Measurements from ENCODE around the gene VAPA.

Gene VAPA

DNA sequence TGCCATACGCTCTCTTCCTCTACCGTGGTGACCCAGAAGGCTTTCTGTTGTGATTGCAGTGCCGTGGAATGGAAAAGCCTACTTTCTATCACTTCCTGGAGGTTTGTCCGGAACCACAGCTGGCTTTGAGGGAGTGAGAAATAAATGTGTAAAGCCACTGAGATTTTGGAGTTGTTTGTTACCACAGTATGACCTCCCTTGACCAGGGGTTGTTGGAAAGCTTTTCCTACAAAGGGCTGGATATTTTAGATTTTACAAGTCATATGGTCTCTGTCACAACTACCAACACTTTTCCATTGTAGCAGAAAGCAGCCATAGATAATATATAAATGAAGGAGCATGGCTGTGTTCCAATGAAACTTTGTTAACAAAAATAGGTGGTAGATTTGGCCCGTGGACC, 70.3 kb downstream of the VAPA start:
- DNase-seq = no peak

DNA sequence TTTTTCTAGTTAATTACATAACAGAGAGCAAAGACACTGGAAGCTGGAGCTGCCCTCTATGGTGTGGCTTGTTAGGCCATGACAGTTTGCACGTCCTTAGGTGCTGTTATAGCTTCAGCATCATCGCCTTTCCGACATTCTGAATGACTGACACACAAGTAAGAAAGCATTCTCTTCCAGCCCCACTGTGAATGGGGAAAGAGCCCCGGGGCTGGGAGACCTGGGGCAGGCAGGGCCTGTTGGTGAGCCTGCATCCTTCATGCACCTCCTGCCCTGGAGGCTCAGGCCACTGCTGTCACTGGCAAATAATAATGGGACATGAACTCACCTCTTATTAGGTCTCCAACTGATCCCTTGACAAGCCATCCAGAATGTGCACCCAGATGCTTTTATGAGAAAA, 71.8 kb downstream of the VAPA start:
- no peak for DNase-seq

DNA sequence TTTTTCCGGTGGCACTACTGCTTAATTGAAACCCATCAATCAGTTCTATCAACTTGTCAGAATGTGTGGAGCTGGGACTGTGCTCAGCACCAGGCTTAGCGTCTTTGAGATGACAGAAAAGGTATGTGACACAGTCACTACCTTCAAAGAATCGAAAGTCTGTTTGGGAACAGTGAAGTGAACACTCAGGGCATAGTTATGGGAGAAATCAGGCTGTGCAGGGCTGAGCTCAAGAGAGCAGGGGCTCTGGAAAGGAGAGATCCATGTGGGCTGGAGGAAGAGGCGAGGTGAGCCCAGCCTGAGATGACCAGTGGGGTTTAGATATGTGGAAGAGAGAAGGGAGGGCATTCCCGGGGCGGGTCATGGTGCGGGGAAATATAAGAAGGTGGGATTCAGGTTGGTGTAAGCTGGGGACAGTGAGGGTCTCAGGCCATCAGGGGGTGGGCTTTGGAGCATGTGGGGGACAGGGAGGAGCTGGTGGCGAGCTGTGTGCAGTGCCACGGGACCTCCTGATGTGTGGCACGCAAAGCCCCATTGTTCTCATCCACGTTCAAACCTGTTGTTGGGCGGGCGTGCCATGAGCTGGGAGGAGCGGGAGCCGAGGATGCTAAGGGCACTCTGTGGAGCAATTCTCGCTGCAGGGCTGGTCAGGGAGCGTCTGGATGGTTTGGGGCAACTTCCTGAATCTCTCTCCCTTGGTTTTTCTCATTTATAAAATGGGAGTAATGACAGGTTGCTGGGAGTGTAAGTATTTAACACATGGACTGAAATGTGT, 72.5 kb downstream of the VAPA start:
- no peak for DNase-seq

DNA sequence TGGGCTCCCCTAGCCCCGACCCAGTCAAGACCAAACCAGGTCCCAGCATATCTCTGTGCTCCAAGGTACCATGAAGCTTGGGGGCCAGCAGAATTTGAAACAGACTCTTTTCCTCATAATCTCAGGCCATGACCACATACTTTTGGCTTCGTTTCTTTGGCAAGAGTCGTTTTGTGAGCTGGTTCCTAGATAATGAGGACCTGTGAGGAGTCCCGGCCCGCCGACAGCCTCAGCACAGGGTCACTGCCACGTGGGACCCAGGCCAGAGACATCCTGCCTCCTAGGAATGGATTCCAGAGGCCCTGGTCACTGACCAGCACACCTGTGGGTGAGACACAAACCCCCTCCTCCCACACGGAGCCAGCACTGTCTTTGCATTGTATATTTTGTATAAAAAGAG, 73.5 kb downstream of the VAPA start:
- no peak for DNase-seq

DNA sequence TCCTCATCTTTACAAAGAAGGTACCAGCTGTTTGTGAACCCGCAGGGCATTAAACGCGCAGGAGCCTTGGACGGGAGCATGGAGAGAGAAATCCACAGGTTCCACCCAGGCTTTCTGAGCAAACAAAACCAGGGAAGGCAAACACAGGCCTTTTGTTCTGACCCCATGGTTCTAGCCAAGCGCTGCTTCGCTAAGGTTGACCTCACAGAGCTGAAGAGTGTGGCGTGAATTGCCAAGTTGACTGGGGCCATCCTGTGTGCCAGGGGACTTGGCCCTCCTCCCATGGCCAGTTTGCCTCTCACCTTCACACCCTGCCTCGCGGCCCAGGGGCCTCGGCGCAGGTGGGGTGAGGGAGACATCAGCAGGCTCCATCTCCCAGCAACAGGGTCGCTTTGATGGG, 74.1 kb downstream of the VAPA start:
- no peak for DNase-seq

DNA sequence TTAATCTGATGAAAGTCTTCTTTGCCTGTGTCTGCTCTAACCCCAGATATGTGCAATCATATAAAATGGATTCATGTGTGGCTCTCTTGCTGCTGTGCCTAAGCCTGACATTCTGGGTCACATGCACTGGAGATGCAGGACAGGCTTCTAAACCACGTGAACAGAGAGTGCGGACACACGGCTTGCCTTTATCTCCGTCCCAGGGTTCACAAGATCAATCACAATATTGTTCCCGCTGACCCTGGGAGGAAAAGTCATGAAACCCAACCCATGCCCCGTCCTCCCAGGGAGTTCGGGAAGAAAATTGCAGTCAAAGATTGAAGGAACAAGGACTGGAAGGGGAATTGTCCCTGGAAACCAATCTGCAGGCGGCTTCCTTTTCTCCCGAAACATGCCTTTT, 74.8 kb downstream of the VAPA start:
- DNase-seq = no peak

DNA sequence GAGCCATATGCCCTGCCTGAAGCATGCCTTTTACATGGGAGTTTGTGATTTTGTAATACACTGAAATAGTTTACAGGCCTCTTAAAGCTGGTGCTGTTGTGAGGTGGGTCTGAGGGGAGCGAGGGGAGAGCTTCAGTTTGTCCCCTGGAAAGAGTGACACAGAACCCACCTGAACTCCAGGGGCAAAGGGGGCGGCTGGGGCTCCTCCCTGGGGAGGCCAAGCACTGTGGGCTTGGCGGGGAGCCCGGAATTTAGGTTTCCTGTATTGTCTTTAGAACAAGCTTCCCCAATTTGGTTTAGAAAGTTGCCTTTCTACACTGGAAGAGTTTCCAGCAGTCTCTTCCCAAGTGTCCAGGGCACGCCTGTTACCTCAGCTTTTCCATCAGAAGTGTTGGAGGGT, 75.7 kb downstream of the VAPA start:
- DNase-seq = no peak

DNA sequence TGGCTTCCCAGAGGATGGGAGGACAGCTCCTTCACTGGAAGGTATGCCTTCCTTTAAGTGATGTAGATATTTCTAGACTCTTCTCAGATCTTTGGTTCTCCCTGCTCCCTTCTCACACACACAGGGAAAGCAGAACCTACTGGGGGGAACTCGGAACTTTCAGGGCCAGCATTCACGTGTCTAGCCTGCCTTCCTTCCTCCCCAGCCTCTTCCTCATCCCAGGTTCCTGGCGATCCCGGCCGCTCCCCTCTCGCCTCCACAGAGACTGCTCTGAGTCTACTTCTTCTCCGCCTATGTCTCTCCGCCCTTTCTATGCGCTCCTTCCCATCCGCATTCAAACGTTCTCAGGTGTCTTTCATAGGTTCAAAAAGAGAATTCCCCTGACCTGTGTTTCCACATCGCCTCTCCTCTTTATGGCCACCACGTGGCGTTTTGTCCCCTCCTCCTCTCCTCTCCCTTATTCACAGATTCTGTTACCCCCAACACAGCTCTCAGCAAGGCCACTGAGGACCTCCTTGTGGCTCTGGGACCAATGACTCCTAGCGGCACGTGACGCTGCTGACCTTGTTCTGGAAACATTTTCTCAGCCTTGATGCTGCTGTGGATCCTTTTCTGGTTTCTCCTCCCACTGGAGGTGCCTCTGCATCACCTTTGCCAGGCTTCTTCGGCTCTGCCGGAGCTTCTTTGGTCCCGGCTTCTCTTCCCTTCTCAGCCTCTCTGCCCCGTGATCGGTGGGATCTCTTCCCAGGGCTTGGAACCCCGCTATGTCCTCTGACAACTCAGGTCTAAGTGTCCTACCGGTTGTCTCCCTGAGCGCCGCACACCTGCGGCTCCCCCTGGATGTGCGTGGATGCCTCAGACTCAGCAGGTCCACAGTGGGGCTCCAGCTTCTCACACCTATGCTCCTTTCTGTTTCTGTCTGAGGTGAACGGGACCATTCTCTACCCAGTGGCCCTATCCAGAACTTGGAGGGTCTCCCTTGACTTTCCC, 77.5 kb downstream of the VAPA start:
- DNase-seq = no peak

DNA sequence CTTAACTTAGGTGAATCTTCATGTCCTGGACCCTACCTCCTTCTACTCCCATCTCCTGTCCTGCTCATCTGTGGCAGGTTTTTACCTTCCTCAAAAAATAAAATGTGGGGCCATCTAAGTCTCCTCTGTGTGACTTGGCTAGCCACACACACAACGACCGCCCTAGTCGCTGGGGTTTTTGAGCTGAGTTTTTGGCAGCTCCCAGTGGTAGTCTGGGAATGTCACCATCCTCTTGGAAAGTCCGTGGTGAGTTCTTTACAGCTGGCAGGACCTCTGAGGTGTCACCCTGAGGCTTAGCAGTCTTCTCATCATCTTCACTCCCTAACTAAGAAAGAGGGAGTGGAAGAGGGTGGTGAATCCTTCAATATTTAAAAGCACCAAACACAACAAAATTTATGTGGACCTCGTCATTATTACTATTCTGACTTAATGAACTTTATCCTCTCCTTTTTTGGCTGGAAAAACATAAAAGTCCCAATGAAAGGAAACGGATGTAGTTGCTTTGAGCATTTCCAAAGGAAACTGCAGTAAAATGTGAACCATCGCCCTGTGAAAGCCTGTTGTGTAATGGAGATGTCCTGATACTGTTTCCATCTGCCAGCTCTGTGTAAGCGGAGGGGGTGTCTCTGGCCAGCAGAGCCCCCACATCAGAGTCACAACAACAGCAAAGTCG, 78.6 kb downstream of the VAPA start:
- no peak for DNase-seq

DNA sequence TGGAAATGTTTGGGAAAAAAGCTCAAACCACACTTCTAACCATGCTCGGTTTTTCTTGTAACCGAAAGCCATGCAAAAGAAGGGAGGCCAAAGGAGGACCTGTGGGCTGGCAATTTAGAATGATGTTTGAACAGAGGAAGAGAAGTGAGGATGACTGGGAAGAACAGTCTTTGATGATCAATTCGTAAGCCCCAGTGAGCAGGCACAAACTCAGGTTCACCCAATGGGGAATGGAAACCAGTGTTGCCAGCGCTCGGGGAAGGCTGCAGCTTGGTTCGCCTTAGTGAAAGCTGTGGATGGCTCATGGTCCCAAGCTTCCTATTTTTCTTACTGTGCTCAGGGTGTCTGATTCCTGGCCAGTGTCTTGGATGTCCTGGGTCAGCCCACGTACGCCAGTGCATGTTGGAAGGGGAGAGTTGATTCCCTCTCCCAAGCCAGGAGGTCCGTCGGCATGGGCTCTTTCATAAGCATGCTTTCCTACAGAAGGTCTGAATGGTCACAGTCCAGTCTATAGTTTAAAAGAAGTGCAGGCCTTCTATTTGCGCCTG, 79.2 kb downstream of the VAPA start:
- no peak for DNase-seq

DNA sequence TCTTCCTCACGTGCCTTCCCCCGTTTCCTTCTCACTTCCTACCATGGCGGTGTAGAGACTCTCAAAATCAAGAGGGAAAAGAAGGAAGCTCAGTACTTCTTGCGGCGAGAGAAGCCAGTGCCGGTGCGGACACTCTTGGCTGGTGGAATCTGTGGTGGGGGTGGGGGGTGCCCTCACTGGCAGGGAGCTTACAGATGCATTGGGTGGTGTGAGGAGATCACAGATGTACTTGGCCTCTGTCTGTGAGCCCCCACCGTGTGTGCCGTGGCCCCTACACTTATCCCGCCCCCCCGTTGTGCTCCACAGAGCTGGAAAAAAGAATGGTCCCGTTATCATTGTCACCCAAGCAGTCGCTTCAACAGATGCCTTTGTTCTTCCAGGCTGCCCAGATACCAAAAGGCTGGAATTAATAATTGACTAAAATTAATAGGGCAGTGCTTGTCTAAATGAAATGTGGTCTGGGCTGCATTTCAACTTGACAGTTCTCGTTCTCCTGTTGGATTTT, 79.8 kb downstream of the VAPA start:
- DNase-seq = no peak

DNA sequence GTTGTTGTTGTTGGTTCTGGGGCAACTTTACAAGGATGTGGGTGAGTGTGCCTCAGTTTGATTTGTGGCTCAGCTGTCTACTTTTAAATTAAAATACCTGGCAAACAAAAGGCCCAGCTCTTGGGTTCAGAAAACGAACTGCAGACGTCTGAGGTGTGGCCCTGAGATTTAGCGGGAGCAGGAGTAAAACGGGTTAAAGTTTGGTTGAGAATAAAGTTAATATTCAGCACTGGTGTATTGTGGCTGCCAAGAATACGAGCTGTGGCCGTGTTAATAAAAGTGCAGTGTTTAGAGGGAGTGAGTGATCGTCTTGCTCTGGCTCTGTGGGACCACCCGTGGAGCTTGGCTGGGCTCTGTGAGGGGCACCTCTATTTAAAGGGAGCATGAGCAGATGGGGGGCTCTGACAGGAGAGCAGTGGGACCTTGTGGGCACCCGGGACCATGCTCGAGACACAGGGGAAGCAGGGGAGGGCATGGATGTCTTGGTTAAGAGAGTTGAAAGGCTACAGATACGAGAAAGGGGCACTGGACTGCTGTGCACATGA, 80.3 kb downstream of the VAPA start:
- no peak for DNase-seq

DNA sequence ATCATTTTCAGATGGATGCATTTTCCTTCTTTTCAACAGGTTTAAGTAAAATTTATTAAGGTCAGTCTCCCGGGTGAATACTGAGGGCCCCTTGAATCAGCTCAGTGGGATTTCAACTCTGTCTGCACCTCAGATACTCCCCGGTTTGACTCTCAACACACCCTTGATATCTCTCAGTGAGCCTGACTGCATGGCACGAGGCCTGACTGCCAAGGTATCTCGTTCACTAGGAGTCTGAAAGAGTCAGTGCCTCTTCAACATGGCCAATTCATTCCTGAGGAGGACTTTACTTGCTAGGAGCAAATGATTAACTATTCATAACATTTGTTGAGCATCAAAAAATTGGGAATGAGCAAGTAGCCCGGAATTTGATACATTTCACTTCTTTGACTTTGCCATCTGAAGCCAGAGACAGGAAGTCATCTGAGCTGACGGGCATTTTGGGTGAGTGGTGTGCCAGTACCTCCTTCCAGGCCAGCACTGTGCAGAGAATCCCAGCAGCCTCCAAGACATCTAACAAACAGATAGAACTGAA, 81.0 kb downstream of the VAPA start:
- no peak for DNase-seq

DNA sequence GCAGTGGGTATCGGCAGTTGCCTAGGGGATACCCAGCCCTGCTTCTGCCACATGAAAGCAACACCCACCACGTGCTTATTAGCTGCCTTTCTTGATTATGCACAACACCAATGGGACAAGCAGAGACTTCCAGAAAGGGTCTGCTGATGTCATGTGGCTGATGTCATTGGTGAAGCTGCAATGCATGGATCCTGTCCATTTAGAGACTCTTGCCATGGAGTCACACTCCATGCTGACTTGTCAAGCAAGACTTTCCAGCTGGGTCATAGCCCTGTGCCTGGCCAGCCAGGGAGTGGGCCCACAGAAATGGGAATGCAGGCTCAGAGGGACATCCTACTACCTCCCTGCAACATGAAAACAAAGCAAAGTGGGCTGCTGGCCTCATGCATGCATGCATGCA, 81.8 kb downstream of the VAPA start:
- no peak for DNase-seq

DNA sequence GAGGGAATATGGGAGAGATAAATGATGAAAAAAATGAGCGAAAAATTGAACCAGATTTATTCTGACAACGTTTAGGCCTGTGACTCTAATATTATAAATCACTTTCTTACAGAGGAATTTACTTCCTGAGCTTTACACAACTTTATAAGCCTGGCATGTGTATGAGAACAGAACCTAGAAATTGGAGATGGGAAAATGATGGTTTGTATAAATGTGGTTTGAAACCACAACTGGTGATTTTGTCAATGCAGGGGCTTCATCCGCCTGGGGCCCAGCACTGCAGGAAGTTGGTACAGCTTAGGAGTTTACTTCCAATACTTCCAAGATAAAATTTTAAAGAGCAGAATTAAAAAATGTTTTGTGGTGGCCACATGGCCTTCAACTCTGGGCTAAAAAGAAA, 82.3 kb downstream of the VAPA start:
- DNase-seq = no peak

DNA sequence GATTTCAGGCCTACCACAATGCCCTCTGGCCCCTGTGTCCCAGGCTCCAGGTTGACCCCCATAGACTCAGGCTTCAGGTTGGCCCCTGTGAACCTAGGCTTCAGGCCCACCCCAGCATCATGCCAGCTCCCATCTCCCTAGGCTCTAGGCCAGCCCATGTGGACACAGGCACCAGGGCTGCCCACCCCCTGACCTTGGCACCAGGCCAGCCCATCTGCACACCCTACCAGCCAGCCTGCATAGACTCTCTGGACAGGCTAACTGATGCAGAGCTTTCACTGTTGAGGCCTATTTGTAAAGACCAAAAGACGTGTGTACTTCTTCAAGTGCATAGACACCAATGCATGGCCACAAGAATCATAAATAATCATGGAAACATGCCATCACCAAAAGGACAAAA, 83.9 kb downstream of the VAPA start:
- DNase-seq = no peak

DNA sequence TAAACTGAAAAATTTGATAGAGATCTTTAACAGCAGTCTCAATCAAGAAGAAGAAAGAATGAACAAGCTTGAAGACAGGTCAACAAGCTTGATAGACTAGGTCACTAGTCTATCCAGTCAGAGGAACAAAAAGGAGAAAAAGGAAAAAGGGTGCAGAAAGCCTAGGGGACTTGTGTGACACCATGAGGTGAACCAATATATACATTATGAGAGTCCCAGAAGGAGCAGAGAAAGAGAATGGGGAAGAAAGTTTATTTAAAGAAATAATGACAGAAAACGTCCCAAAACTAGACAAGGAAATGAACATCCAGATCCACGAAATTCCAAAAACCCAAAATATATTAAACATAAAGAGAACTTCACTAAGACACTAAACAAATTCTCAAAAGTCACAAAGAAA, 84.5 kb downstream of the VAPA start:
- no peak for DNase-seq

DNA sequence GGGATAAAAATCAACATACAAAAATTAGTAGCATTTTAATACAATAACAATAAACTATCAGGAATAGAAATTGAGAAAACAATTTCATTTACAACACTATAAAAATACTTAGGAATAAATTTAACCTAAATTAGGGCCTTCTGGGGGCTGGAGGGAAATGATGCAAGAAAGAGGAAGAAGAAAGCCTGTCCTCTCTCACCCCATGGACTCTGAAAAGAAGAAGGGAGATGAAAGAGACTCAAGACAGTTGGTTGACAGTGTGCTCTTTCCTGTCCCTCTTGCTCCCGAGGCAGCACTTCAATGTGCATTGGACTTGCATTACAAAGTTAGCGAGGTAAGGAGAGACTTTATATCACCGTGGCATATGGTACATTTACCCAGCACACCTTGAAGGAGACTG, 88.5 kb downstream of the VAPA start:
- no peak for DNase-seq

DNA sequence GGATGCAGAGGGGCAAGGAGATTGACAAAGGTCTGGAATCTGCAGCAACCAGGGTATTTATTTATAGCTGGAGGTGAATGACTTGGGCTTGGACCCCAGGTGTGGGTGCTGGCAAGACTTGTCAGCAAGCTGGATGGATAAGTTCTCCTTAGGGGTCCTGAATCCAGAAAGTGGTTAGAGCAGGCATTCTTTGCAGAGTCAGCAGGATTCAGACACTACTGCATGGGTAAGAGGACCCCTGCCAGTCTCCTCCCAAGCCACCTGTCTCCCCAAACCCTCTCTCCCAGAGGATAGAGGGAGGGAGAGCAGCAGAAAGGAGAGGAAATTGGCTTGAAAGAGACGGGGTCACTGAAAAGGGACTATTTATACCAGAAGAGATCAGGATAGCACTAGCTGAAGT, 89.5 kb downstream of the VAPA start:
- no peak for DNase-seq

DNA sequence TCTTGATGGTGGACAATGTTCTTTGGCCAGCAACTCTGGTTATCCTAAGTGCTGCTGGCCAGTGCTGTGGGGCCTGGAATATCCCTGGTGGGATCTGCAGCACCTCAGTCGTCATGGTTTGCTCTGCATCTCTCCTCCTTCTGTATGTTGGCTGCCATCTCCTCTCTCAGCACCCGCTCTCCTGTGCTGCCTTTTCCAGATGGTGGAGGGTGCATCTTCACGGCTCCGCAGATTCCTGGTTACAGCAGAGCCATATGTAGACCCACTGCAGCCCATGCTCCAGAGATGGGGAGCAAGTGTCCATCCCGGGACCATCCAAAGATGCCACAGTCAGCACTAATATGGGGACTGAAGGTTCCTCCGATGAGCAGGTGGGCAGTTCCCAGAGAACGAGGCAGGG, 90.0 kb downstream of the VAPA start:
- no peak for DNase-seq

DNA sequence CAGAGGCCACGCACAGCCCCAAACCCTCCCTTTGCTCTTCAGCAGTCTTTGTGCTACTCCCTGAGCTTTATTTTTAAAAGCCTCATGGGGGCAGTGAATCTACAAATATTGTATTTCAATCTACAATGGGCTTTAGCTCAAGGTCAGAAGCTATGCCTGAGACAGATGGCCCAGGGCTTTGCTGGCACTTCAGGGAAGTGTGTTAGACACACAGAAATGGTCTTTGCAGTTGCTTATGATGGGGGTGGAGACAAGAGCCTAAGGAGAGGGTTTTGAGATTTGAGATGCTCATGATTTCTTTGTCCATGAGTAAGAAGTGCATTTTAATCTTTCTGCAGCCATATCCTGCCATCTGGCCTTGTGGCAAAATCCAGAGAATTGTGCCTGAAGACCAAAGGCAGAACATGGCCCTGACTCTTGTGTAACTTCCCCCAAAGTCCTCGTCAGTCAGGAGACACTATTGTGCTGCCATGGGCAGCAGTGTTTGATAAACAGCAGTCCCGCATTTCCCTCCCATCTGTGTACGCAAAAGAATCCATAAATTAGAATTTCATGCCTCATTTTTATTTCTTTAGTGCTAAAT, 92.6 kb downstream of the VAPA start:
- no peak for DNase-seq

DNA sequence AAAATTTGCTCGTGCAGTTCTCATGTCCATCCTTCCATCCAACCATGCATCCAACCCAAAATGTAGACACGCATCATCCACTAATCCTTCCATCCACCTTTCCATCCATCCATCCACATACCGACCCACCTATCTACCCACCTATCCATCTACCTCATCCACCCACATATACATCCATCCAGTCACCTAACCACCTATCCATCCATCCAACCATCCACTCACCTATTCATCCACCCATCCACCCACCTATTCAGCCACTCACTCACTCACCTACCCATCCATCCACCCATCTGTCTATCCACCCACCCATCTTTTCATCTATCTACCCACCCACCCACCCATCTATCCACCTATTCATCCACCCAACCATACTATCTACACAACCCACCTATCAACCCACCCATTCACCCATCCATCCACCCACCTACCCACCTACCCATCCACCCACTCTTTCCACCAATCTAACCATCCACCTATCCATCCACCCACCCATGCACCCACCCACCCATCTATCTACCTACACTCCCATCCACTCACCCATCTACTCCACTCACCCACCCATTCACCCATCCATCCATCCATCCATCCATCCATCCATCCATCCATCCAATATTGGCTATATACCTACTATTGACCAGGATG, 94.3 kb downstream of the VAPA start:
- DNase-seq = no peak
